CD4-positive, alpha-beta T cell treated with Interleukin-21 for 1 hour (primary cell): Measurements from ENCODE around the gene SECTM1.
"Not testable (repeated sequence)": the region's sequence is repeated elsewhere in the genome, so short reads cannot be mapped to it uniquely, and the experiment has no call there.

ENCODE experiments used
- DNase-seq: peaks from one replicate; pipeline ENCODE4 v3.0.0-alpha.2; 2020

SECTM1 gene

DNA sequence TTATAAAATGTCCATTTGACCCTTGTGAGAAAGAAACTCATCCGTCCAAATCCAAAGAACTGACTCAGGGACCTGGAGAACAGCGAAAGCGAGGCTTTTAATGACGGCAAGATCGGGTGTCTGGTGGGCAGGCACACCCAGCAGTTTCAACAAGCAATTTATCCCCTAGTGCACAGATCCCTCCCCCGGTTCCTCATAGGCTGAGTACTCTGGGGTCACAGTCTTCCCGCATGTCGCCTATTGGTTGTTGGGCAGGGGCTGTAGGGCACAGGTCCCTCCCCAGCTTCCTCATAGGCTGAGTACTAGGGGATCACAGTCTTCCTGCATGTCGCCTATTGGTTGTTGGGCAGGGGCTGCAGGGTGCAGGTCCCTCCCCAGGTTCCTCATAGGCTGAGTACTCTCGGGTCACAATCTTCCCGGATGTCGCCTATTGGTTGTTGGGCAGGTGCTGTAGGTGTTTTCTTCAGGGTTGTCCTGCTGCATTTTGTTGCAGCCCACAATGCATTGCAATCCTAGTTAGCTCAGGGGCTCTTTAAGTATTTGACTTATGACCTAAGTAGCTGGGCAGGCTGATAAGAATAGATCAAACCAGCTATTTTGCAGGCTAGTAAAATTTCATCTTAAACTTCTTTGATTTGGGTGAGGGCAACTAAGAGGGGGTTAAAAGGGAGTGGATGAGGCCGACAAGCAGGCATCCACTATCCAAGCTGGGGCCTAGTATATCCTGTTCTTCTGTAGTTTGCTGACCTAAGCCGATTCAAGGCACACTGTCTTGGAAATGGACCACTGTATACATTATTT is 34.4 kb upstream of the SECTM1 start:
- no peak for DNase-seq

DNA sequence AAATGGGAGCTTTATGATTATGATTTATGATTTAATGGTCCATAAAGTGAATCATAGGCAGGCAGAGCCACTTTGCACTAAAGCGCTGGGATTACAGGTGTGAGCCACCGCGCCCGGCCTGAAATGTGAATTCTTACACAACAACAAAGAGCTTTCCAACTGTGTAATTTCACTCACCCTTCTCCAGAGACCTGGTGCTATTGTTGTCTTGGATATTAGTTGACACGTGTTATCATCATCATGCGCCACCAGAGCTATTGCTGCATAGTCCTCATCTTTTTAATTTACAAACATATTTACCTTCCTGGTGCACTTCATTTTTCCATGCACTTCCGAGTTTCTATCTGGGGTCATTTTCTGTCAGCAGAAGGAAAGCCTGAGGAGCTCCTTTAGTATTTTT is 33.2 kb upstream of the SECTM1 start:
- no peak for DNase-seq

DNA sequence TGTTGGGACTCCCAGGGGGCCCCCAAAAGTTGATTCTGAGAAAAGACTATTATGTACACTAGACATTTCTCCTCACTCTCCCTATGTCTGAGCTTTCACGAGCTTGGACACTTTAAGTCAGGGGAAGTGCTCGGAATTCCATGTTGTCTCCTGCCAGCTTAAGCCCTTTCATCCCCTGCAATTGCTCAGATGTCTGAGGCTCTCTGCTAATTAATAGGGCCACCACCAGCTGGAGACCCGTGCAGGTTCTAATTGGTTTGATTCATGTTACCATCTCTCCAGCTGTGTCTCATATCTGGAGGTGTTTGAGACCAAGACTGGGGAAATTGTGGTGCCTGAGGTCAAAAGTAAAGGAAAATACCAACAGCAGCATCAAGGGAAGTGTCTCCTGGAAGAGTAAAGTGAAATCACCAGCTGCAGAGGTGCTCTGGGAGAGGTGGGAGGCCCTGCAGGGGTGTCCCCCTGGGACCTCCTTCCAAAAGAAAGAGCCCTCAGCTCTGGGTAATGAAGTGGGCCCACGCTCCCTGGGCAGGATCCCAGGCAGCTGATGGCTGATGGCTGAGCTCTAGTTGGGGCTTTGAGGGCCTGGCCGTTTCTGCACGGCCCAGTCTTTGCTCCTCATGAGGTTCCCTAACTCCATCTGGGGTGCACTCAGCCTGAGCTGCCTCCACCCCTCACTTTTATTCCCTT is 32.2 kb upstream of the SECTM1 start:
- no peak for DNase-seq

DNA sequence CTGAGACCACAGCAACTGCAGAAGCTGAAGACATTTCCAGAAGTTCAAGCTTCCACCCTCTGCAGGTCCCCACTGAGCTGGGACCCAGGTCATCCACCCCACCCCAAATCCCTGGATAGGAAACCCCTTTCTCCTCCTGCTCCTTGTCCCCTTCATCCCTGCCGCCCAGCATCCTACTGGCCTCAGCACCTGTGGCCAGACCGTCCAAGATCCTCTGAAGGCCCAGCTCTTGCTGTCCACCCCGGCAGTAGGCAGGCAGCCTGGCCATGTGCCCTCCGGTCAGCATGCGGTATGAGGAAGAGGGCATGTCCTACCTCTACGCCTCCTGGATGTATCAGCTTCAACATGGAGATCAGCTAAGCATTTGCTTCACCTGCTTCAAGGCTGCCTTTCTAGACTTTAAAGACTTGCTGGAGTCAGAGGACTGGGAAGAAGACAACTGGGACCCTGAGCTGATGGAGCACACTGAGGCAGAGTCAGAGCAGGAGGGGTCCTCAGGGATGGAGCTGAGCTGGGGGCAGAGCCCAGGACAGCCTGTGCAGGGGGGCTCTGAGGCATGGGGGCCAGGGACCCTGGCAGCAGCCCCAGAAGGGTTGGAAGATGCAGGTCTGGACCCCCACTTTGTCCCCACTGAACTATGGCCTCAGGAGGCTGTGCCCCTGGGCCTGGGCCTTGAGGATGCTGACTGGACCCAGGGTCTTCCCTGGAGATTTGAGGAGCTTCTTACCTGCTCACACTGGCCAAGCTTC is 28.5 kb upstream of the SECTM1 start:
- DNase-seq = no peak

DNA sequence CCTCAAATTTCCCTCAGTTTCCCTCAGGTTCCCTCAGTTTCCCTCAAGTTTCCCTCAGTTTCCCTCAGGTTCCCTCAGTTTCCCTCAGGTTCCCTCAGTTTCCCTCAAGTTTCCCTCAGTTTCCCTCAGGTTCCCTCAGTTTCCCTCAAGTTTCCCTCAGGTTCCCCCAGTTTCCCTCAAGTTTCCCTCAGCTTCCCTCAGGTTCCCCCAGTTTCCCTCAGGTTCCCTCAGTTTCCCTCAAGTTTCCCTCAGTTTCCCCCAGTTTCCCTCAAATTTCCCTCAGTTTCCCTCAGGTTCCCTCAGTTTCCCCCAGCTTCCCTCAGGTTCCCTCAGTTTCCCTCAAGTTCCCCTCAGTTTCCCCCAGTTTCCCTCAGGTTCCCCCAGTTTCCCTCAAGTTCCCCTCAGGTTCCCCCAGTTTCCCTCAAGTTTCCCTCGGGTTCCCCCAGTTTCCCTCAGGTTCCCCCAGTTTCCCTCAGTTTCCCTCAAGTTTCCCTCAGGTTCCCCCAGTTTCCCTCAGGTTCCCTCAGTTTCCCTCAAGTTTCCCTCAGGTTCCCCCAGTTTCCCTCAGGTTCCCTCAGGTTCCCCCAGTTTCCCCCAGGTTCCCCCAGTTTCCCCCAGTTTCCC is 26.0 kb upstream of the SECTM1 start:
- not testable (repeated sequence) for DNase-seq

DNA sequence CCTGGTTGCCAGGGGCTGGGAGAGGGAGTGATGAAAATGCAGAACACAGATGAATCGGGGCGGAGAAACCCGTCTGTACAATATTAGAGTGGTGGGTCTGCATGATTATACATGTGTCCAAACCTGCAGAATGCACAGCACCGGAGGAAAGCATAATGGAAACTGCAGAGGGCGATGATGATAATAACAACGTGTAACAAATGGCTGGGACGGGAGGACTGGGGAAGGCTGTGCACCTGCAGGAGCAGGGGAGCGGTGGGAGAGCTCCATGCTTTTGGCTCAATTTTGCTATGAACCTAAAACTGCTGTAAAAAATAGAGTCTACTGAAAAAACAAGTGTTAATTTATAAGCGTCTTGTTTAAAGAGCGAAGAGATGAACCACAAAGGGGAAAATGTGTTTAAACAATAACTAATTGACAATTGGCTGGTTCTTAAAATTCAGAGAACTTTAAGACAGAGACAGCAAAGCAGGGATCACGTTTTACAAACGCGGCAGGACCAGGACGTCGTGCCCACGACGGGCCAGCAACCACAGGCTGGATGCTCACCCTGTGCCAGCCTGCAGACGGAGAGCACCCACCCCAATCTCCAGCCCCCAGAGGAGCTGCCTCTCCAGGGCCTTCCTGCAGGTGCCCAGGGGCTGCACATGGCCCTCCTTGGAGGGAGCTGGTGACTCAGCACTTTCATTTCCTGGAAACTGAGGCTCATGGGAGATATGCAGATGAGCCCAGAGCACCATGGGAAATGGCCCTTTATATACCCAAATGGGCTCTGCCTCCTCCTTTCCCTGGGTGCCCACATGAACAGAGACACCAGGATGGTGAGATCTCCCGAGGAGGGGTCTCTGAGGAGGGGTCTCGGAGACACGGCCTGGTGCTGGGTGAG is 25.1 kb upstream of the SECTM1 start, which contains the start of gene TEX19:
TSS of gene TEX19 (plus strand) at position 783 of the 886 bp plus-strand sequence. CDS start 2,904 bp downstream, outside the sequence.
- DNase-seq = no peak

DNA sequence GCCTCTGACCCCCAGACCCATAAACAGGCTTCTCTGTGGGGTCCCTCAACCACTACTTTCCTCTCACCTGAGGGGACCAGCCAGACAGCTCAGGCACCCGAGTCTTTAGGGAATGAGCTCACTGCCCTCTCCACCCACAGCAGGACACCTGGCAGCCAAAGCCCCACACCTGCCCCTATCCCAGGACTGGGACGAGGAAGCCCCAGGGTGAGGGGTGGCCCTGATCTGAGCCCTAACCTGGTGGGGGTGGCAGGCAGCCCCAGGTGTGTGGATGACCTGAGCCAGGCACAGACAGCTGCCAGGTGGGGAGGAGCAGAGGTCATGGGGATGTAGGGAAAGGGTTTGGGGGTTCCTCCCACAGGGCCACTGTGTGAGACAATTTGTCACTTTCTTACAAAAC is 23.8 kb upstream of the SECTM1 start:
- no peak for DNase-seq

DNA sequence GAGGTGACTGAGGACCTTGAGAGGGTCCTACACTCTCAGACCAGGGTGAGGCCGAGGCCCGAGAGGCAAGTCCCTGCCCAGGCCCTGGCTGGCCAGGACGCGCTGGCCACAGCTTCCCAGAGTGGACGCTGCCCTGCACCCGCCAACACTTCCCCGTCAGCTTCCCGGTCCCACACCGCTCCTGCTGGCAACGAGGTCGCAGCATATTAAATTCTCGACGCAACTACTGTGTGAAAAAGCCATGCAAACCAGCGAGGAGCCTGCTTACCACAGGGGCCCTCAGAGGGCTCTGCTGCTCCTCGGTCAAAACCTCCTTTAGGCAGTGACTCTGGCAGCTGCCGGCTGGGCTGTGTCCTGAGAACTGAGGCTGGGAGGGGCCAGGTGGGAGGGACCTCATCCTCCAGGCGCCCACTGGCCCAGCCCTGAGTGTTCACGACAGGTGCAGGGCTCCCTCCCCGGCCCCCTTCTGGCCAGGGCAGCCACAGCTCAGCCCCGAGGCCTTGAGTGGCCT is 23.3 kb upstream of the SECTM1 start:
- no peak for DNase-seq

DNA sequence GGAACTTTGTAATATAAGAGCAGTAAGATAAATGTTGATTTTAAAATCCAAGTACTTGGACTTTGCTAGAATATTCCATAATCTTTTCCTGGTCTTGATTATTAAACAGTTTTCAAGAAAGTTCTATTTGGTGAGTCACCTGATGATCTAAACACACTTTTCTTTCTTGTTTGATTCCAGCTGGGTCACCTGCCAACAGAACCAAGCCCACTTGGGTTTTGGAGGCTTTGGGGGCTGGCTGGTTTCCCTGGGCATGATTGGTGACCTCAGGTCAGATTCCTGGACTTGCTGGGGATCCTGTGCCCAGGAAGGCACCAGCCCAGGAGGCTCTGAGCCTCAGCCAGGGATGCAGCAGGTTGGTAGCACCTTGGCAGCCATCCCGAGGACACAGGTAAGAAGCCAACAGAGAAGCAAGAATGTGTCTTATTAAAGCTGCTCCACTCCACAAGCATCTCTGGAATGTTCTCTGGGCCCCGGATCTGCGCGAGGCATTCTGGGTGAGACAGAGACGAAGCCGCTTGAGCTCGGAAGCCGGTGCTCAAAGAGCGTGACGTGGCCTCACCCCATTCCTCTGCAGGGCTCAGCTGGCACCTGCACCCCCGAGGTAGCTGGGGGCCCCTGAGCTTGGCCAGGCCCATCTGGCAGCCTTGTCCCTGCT is 22.3 kb upstream of the SECTM1 start:
- no peak for DNase-seq

DNA sequence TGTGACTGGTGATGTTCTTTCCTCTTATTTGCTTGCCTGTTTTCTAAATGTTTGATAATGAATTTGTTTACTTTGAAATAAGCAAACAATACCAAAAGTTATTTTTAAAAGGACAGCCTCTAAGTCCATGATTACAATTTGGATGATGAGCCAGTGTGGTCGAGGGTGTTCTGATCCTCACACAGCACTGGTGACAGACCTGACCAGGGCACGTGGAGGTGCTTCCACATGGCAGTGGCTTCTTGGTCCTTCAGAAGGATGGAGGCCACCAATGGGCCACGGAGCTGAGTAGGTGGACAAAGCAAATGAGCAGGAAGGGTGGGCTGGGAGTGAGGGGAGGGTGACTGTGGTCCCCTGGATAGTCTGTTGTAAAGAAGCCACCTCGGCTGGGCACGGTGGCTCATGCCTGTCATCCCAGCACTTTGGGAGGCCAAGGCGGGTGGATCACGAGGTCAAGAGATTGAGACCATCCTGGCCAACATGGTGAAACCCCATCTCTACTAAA is 21.3 kb upstream of the SECTM1 start:
- DNase-seq = no peak

DNA sequence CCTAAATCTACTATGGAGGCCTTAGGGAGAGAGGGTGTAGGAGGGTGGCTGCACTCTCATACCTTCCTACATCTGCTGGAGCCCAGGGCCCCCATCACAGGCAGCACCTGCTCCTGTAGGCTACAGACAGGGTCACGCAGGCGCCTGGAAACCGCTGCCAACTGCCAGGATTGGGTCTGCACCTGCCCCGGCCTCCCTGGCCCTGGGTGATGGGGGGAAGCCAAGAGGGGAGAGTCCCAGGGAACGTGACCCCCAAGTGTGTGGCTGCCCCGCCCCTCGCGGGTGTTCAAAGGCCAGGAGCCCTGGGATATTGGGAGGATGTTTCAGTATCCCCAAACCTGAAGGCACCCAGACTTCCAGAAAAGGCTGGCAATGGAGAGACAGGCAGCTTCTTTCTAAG is 19.9 kb upstream of the SECTM1 start:
- no peak for DNase-seq

DNA sequence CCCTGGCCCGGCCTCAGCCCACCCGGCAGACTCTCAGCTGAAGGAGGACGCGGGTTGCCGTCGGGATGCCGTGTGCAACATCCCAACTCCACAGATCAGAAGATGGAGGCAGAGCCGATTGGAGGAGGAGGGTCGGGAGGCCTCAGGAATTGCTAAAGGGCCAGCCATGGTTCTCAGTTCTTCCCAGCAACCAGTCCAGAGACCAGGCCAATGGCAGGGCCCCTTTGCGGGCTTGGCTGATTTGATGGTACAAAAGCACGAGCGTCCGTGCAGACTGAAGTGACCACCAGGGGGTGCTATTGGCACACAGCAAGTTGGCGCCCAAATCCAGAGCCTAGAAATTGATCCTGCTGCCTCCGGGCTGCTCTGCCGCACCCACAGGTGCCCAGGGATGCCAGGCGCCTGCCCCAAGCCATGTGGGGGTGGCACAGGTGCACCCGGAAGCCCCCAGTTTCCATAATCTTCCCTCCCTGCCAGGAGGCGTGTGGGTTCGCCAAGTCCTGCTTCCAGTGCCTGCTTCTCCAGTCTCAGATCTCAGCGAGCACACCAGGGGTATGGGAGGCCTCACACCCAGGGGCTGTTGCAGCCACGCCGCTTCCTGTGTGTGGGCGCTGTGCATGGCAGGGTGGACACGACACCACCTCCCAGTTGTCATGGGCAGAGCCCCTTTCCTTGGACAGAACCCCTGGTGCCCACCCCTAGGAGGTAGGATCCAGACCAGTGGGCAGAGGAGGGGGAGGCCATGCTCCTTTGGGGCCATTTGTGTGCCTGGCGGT is 18.3 kb upstream of the SECTM1 start:
- peak; percentile 84 for DNase-seq

DNA sequence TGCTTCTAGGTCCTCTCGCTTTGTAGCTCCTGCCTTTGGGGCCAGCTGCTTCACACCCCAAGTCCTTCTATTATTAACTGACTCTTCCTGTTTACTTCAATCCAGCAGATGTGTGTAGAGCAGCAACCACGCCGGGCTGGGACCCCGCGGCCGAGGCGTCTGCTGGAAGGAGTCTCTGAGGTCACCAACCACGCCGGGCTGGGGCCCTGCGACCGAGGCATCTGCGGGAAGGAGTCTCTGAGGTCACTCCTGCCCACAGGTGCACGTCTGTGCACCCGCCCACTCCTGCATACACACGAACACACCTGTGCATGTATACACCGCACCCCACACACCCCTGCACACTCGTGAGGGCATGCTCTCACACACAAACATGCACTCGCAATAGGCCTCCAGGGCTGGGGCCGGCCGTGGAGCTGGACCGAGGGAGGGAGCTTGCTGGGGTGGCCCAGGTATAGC is 17.7 kb upstream of the SECTM1 start:
- no peak for DNase-seq

DNA sequence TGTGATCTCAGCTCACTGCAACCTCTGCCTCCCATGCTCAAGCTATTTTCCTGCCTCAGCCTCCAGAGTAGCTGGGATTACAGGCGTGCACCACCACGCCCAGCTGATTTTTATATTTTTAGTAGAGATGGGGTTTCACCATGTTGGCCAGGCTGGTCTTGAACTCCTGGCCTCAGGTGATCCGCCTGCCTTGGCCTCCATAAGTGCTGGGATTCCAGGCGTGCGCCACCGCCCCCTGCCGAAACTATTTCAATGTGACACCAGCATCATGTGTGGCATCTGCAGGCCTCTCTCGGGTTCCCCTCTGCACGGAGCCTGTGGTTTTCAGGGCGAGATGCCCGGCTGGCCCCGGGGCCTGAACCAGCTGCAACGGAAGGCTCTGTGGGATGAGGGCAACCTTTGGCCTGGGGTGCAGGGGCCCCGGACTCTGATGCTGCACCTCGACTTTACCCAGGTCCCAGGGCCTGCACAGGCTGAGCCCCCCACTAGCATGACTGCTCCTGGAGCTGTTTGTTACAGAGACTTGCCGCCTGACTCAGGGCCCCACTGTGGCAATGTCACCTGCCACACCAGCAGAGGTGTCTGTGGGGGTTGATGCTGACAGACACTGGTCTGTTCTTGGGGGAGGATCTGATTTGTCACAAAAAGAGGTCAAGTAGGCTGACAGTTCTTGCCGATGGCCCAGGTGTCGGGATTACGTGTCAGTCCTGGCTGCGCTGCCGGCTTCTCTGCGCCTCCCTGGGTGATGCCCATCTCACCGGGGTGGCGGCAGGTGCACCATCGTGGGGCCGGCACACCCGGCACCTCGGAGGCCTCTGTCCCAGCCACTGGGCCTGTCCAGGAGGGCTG is 16.8 kb upstream of the SECTM1 start:
- DNase-seq = peak; percentile 41

DNA sequence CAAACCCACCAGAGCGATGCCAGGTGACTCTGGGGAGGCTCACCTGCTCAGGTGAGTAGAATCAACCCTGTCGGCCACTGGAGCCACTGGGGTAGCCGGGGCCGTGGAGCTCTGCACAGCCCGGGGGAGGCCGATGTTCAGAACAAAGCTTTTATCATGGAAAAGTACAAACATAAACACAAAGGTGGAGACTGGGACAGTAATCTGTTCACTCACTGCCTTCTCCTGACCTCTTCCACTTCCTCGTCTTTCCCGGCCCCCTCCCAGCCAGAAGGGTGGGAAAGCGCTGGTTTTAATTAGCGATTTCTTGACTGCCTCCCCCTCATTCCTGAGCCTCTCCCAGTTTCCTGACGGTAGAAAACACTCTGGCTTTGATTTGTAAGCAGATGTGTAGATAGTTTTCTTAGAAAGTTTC is 15.7 kb upstream of the SECTM1 start:
- no peak for DNase-seq

DNA sequence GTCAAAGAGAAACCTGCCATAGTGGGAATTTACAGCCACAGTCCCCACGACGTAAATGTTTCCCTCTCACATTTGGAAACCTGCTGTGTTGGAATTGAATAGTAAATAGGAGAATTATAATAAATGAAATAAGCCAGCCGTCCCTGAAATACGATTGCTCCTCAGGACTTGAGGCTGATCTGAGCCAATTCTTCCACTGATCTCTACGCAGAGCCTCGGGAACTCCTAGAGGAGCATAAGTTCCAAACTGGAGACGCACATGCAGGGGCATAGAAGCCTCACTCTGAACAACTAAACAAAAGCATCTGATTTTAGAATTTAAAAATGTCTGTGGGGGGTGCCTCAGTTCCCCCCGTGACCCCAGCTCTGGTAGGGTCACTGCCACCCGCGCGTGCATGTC is 15.3 kb upstream of the SECTM1 start:
- DNase-seq = no peak

DNA sequence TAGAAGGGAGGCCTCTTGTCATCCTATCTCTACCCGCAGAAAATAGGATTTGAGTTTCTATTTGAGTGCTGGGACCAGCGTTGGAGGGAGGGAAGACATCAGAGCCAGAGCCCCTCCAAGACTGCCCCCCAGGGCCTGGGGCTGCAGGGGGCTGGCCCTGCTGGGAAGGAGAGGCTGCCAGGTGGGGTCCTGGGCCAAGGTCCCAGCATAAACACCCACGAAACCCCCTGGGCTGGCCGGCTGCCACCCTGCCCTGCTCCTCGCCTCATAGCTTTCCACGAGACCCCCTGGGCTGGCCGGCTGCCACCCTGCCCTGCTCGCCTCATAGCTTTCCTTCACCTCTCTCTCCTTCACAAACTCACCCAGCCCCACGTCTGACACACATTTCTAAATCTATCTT is 14.9 kb upstream of the SECTM1 start:
- DNase-seq = no peak

DNA sequence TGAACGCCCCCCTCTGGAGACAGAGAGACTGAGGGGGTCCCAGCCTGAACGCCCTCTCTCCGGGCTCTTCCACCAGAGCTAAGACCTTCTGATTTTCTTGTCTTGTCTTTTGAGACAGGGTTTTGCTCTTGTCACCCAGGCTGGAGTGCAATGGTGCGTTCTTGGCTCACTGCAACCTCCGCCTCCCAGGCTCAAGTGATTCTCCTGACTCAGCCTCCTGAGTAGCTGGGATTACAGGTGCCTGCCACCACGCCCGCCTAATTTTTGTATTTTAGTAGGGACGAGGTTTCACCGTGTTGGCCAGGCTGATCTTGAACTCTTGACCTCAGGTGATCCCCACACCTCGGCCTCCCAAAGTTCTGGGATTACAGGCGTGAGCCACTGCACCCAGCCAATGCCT is 14.4 kb upstream of the SECTM1 start:
- DNase-seq = not testable (repeated sequence)
